Stimulated activated CD4-positive, alpha-beta T cell treated with anti-CD3 and anti-CD28 coated beads, Interleukin-12 subunit alpha, Interleukin-12 subunit beta, amount 100 ng/mL, for 4 hours (primary cell): Measurements from ENCODE around the gene AP1S3.

ENCODE experiments used
- DNase-seq: peaks from one replicate; pipeline ENCODE4 v3.0.0-alpha.2; 2020

AP1S3 gene

GRCh38 chr2:223758131-223758840 lies 79.1 kb downstream of the AP1S3 start:
- no peak for DNase-seq

- DNase-seq = no peak
Observed at GRCh38 chr2:223753940-223754339, 83.4 kb downstream of the AP1S3 start.

- no peak for DNase-seq
Observed at GRCh38 chr2:223751012-223751411, 86.4 kb downstream of the AP1S3 start.

- DNase-seq = no peak
Observed at GRCh38 chr2:223747392-223748042, 89.9 kb downstream of the AP1S3 start.

GRCh38 chr2:223746611-223747010 lies 90.8 kb downstream of the AP1S3 start:
- DNase-seq = no peak

- DNase-seq = no peak
Observed at GRCh38 chr2:223744580-223744979, 92.8 kb downstream of the AP1S3 start.

- DNase-seq = no peak
Observed at GRCh38 chr2:223740679-223741078, 96.7 kb downstream of the AP1S3 start.

GRCh38 chr2:223737207-223737606 lies 100.2 kb downstream of the AP1S3 start:
- no peak for DNase-seq

- DNase-seq = no peak
Observed at GRCh38 chr2:223736488-223736887, 100.9 kb downstream of the AP1S3 start.

- no peak for DNase-seq
Observed at GRCh38 chr2:223735659-223736244, 101.6 kb downstream of the AP1S3 start.

- no peak for DNase-seq
Observed at GRCh38 chr2:223735035-223735640, 102.2 kb downstream of the AP1S3 start.

GRCh38 chr2:223734346-223734745 lies 103.0 kb downstream of the AP1S3 start:
- no peak for DNase-seq

- no peak for DNase-seq
Observed at GRCh38 chr2:223732346-223732745, 105.0 kb downstream of the AP1S3 start.

- DNase-seq = no peak
Observed at GRCh38 chr2:223731503-223731902, 105.9 kb downstream of the AP1S3 start.

GRCh38 chr2:223729781-223730180 lies 107.6 kb downstream of the AP1S3 start:
- DNase-seq = no peak

GRCh38 chr2:223727562-223727961 lies 109.8 kb downstream of the AP1S3 start:
- DNase-seq = no peak

- no peak for DNase-seq
Observed at GRCh38 chr2:223725986-223726970, 111.1 kb downstream of the AP1S3 start.

- DNase-seq = no peak
Observed at GRCh38 chr2:223725494-223725893, 111.9 kb downstream of the AP1S3 start.

- no peak for DNase-seq
Observed at GRCh38 chr2:223724861-223725260, 112.5 kb downstream of the AP1S3 start.

- no peak for DNase-seq
Observed at GRCh38 chr2:223723954-223724411, 113.4 kb downstream of the AP1S3 start.

- DNase-seq = no peak
Observed at GRCh38 chr2:223722226-223722625, 115.2 kb downstream of the AP1S3 start.

GRCh38 chr2:223721746-223722145 lies 115.6 kb downstream of the AP1S3 start:
- no peak for DNase-seq

- DNase-seq = no peak
Observed at GRCh38 chr2:223720367-223720766, 117.0 kb downstream of the AP1S3 start.
